BE2C (cell line): ENCODE measurements around the gene KCNJ8.

ENCODE experiments used
- DNase-seq: peaks from one replicate; pipeline ENCODE4 v3.0.0-alpha.2; 2020
- H3K27me3 ChIP-seq: fragments of 250-450 bp; sonication (Bioruptor Pico); 2 replicates; pipeline ENCODE4 v1.5.1; 2020; ENCODE audit warnings: mild to moderate bottlenecking
- H3K36me3 ChIP-seq: fragments of 250-450 bp; sonication (Bioruptor Pico); 2 replicates; pipeline ENCODE4 v1.5.1; 2020; ENCODE audit warnings: mild to moderate bottlenecking
- H3K4me1 ChIP-seq: fragments of 250-450 bp; sonication (Bioruptor Pico); 2 replicates; pipeline ENCODE4 v1.5.1; 2020
- H3K4me3 ChIP-seq: 2 replicates; pipeline ENCODE4 v1.5.1; 2011; ENCODE audit warnings: low read depth, low read length
- H3K9me3 ChIP-seq: fragments of 250-450 bp; sonication (Bioruptor Pico); 2 replicates; pipeline ENCODE4 v1.5.1; 2020
- CTCF ChIP-seq: IDR thresholded peaks from 2 replicates; pipeline ENCODE4 v1.5.1; 2012; ENCODE audit warnings: mild to moderate bottlenecking, low read depth, low read length

KCNJ8 gene

GRCh38 chr12:21764065-21764464 is 10.4 kb downstream of the KCNJ8 start:
- TF ChIP-seq CTCF = no peak
- peaks cover 54% of the 10 kb centered on the region for H3K36me3 ChIP-seq
- no peaks in the 10 kb centered on the region; the same call in 1 of the 2 replicates for H3K9me3 ChIP-seq
- no peaks in the 10 kb centered on the region for H3K27me3 ChIP-seq
- peaks cover 17% of the 10 kb centered on the region for H3K4me1 ChIP-seq
- no peak overlapping the region for H3K4me3 ChIP-seq
- no peak for DNase-seq

- no peak for TF ChIP-seq CTCF
- no peak for DNase-seq
- Histone ChIP-seq H3K36me3 (peaks cover 49% of the 10 kb centered on the region), H3K4me1 (peaks cover 17% of the 10 kb centered on the region), H3K27me3 (no peaks in the 10 kb centered on the region), H3K4me3 (no peak overlapping the region), H3K9me3 (no peaks in the 10 kb centered on the region; the same call in 1 of the 2 replicates)
Measured at GRCh38 chr12:21763531-21763930, 11.0 kb downstream of the KCNJ8 start.

GRCh38 chr12:21759737-21760136 is 14.8 kb downstream of the KCNJ8 start:
- TF ChIP-seq CTCF = no peak
- Histone ChIP-seq H3K9me3 (no peaks in the 10 kb centered on the region), H3K4me3 (no peak overlapping the region), H3K27me3 (no peaks in the 10 kb centered on the region), H3K36me3 (peaks cover 15% of the 10 kb centered on the region), H3K4me1 (no peaks in the 10 kb centered on the region)
- no peak for DNase-seq

- Histone ChIP-seq H3K4me1 (no peaks in the 10 kb centered on the region), H3K27me3 (no peaks in the 10 kb centered on the region), H3K9me3 (no peaks in the 10 kb centered on the region), H3K4me3 (no peak overlapping the region), H3K36me3 (no peaks in the 10 kb centered on the region)
- no peak for DNase-seq
- TF ChIP-seq CTCF = no peak
Measured at GRCh38 chr12:21757735-21758134, 16.8 kb downstream of the KCNJ8 start.

GRCh38 chr12:21756699-21757098 is 17.8 kb downstream of the KCNJ8 start:
- H3K9me3 ChIP-seq = no peaks in the 10 kb centered on the region
- no peak overlapping the region for H3K4me3 ChIP-seq
- H3K36me3 ChIP-seq = no peaks in the 10 kb centered on the region
- TF ChIP-seq CTCF = no peak
- no peaks in the 10 kb centered on the region for H3K27me3 ChIP-seq
- no peak for DNase-seq
- no peaks in the 10 kb centered on the region for H3K4me1 ChIP-seq

- DNase-seq = no peak
- H3K27me3 ChIP-seq = no peaks in the 10 kb centered on the region
- no peaks in the 10 kb centered on the region for H3K9me3 ChIP-seq
- H3K36me3 ChIP-seq = no peaks in the 10 kb centered on the region
- no peak overlapping the region for H3K4me3 ChIP-seq
- TF ChIP-seq CTCF = no peak
- no peaks in the 10 kb centered on the region for H3K4me1 ChIP-seq
Measured at GRCh38 chr12:21751517-21751916, 23.0 kb downstream of the KCNJ8 start.
